Neural crest cell (in vitro differentiated cells): ENCODE data around the gene RORC. TPM values are rescaled to one million over a fixed set of nuclear protein-coding genes. Genes with fewer than 3 reads are reported as not detected.

Experiments
- DNase-seq: peaks from one replicate; pipeline ENCODE4 v3.0.0; 2021; ENCODE audit warnings: low read depth, mixed read lengths, low spot score
- H3K27ac Mint-ChIP-seq: one replicate; pipeline ENCODE4 v1.8.0; 2021; ENCODE audit warnings: mild to moderate bottlenecking, mixed read lengths; ENCODE audit not compliant: unreplicated experiment
- H3K27me3 Mint-ChIP-seq: 2 replicates; pipeline ENCODE4 v1.8.0; 2021; ENCODE audit warnings: low read depth, mild to moderate bottlenecking, mixed read lengths
- H3K36me3 Mint-ChIP-seq: 2 replicates; pipeline ENCODE4 v1.8.0; 2021; ENCODE audit warnings: low read depth, mild to moderate bottlenecking, mixed read lengths
- H3K4me1 Mint-ChIP-seq: 2 replicates; pipeline ENCODE4 v1.8.0; 2021; ENCODE audit warnings: mixed read lengths
- H3K4me3 Mint-ChIP-seq: one replicate; pipeline ENCODE4 v1.8.0; 2021; ENCODE audit warnings: mild to moderate bottlenecking, mixed read lengths
- H3K9me3 Mint-ChIP-seq: 2 replicates; pipeline ENCODE4 v1.8.0; 2021; ENCODE audit warnings: mixed read lengths
- total RNA-seq: library from RNA; stranded (reverse); gene quantifications from 2 replicates; pipeline ENCODE4 v1.2.1, GENCODE V29; 2021
- TF ChIP-seq, protein P1 (sequence below): fragments of 200-600 bp; sonication (generic); conservative IDR thresholded peaks from 2 replicates; pipeline ENCODE4 v1.5.0; 2021; ENCODE audit warnings: antibody characterized with exemption, mild to moderate bottlenecking

Gene RORC
- total RNA-seq, 1 donor from 2014 or later = 0.12 TPM

DNA sequence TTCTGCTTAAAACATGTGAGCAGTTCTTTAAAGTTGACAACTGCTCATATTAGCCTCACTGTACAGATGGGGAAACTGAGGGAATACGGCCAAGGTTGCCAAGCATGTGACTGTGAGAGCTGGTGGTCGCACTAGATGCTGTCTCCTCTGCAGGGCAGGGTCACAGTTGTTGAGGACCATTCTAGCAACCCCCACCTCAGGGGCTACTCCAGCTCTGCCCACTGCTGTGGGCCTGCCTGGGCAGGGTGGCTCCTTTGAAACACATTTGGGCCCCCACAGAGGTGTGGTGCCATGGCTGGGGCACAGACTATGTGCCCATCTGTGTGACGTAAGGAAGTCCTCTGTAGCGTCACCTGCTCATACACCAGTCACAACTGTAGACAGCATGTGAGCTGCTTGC, 21.1 kb upstream of the RORC start:
- TF ChIP-seq, protein P1, sequence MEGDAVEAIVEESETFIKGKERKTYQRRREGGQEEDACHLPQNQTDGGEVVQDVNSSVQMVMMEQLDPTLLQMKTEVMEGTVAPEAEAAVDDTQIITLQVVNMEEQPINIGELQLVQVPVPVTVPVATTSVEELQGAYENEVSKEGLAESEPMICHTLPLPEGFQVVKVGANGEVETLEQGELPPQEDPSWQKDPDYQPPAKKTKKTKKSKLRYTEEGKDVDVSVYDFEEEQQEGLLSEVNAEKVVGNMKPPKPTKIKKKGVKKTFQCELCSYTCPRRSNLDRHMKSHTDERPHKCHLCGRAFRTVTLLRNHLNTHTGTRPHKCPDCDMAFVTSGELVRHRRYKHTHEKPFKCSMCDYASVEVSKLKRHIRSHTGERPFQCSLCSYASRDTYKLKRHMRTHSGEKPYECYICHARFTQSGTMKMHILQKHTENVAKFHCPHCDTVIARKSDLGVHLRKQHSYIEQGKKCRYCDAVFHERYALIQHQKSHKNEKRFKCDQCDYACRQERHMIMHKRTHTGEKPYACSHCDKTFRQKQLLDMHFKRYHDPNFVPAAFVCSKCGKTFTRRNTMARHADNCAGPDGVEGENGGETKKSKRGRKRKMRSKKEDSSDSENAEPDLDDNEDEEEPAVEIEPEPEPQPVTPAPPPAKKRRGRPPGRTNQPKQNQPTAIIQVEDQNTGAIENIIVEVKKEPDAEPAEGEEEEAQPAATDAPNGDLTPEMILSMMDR = no peak
- Mint-ChIP-seq H3K4me1 (peaks cover 7% of the 10 kb centered on the region), H3K27ac (no peak overlapping the region), H3K27me3 (peaks cover 4% of the 10 kb centered on the region), H3K9me3 (no peaks in the 10 kb centered on the region), H3K36me3 (no peaks in the 10 kb centered on the region), H3K4me3 (no peak overlapping the region)
- no peak for DNase-seq

DNA sequence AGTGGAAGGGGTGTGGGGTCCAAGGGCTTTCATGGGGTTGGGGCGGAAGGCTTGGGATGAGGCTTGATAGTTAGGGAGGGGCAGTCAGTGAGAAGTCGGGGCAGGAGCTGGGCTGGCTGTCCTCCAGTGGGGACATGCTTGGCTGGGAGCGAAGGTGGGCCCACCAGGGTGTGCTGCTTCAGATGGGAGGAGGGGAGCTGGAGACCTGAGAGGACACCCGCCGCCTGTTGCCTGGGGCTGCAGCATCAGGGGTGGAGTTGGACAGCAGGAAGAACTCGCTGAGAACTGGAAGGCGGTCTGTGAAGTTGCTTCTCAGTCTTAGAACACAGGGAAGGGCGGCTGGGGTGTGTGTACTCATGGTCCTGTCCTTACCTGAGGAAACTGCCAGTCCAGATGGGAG, 20.3 kb upstream of the RORC start:
- Mint-ChIP-seq H3K27me3 (peaks cover 4% of the 10 kb centered on the region), H3K27ac (no peak overlapping the region), H3K36me3 (no peaks in the 10 kb centered on the region), H3K9me3 (no peaks in the 10 kb centered on the region), H3K4me1 (peaks cover 7% of the 10 kb centered on the region), H3K4me3 (no peak overlapping the region)
- DNase-seq = no peak
- TF ChIP-seq, protein P1 = no peak

DNA sequence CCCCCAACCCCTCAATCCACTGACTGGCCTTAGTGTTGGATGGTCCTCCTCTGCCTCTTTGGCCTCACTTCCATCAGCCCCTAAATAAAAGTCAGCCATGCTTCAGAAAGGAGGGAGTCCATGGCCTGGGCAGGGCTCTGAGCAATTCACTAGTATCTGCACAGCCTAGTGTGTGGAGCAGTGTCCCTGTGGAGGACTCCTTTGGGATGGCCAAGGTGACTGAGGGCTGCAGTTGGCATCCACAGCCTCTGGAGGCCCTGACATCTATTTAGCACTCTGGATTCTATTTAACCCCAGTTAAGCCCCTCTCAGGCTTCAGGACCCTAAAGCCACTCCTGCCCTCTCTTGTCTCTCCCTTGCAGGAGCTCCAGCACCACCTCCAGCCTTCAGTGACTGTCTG, 18.3 kb upstream of the RORC start:
- TF ChIP-seq, protein P1 = no peak
- no peaks in the 10 kb centered on the region for H3K9me3 Mint-ChIP-seq
- no peak overlapping the region for H3K4me3 Mint-ChIP-seq
- H3K27ac Mint-ChIP-seq = no peak overlapping the region
- DNase-seq = no peak
- peaks cover 8% of the 10 kb centered on the region for H3K27me3 Mint-ChIP-seq
- H3K4me1 Mint-ChIP-seq = peaks cover 8% of the 10 kb centered on the region
- no peaks in the 10 kb centered on the region for H3K36me3 Mint-ChIP-seq

DNA sequence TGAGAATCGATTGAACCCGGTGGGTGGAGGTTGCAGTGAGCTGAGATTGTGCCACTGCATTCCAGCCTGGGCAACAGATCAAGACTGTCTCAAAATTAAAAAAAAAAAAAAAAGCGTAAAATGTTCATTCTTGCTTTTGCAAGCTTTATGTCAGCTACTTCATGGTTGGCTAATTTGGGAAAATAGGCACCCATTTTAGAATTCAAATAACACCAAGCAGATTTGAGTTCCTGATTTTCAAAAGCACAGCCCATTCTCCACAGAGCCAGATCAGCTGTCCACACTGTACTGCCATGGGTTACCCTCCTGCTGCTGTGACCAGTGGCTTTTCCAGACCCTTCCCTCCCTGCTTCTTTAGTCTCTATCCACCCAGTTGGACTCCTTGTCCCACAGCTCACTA, 17.5 kb upstream of the RORC start:
- TF ChIP-seq, protein P1 = no peak
- no peak for DNase-seq
- Mint-ChIP-seq H3K27me3 (peaks cover 8% of the 10 kb centered on the region), H3K4me3 (no peak overlapping the region), H3K9me3 (no peaks in the 10 kb centered on the region), H3K27ac (no peak overlapping the region), H3K4me1 (peaks cover 8% of the 10 kb centered on the region), H3K36me3 (no peaks in the 10 kb centered on the region)

DNA sequence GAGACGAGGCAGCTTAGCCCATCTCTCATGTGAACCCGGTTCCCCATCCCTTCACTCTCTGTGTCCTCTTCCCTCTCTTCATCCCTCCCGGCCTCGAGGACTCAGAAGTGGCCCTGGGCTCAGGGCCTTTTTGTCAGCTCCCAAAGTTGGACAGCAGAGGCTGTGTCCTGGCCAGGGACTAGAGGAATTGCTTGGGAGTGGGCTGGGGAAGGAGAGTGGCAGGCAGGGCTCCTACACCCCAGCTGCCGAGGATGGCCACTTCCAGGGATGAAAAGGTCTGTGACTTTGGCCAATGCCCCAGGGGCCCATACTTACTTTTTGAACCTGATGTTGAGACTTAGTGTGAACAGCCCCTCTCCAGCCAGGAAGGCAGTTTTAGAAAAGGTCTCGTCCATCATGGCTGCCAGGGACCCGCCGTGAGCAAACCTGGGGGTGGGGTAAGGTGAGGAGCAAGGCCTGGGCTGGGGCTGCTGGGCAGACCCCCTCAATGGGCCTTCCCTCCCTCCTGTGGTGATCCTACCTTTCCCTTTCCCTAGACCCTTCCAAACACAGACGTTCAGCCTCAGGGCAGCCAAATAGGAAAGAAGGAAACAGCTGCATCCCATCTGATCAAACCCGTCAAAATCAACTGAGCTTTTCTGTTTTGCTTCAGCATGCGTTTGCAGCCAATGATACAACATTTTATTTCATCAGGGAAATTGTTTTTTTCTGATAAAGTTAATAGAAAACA, 16.4 kb upstream of the RORC start:
- Mint-ChIP-seq H3K9me3 (no peaks in the 10 kb centered on the region), H3K4me1 (peaks cover 8% of the 10 kb centered on the region), H3K4me3 (no peak overlapping the region), H3K27ac (no peak overlapping the region), H3K27me3 (peaks cover 8% of the 10 kb centered on the region), H3K36me3 (no peaks in the 10 kb centered on the region)
- no peak for DNase-seq
- TF ChIP-seq, protein P1 = no peak
